Measurements from ENCODE around the gene MACROD2. TPM values are rescaled to one million over a fixed set of nuclear protein-coding genes. Genes with fewer than 3 reads are reported as not detected.
"Not testable (repeated sequence)": the region's sequence is repeated elsewhere in the genome, so short reads cannot be mapped to it uniquely, and the experiment has no call there.

MACROD2 gene
- total RNA-seq, 4 donors from 2014 or later = 8.7 to 17.8 (median 10.8) TPM

GRCh38 chr20:15965165-15965564 lies 1969.8 kb downstream of the MACROD2 start:
- no peak overlapping the region for H3K27ac ChIP-seq
- no peaks in the 10 kb centered on the region for H3K27me3 ChIP-seq
- intact Hi-C loops (cut with DNase I) = no loop called here
- H3K4me1 ChIP-seq = no peaks in the 10 kb centered on the region
- 90 to 91% methylated on average over 4 of the region's 4 CpGs for WGBS, 2 donors
- no peak for DNase-seq
- no peaks in the 10 kb centered on the region for H3K36me3 ChIP-seq
- H3K9me3 ChIP-seq = no peaks in the 10 kb centered on the region
- H3K4me3 ChIP-seq (replicated peaks in 1 of 3) = no peak overlapping the region
- no peak for TF ChIP-seq POLR2A (IDR thresholded peaks at IDR 0.05)
- TF ChIP-seq CTCF (IDR thresholded peaks at IDR 0.05) = no peak

GRCh38 chr20:15967334-15967733 lies 1972.0 kb downstream of the MACROD2 start:
- H3K4me3 ChIP-seq (replicated peaks in 1 of 3) = no peak overlapping the region
- intact Hi-C loops (cut with DNase I) = no loop called here
- H3K4me1 ChIP-seq = no peaks in the 10 kb centered on the region
- no peaks in the 10 kb centered on the region for H3K9me3 ChIP-seq
- 84 to 86% methylated on average over 5 of the region's 5 CpGs for WGBS, 2 donors
- H3K27me3 ChIP-seq = no peaks in the 10 kb centered on the region
- DNase-seq = no peak
- no peak overlapping the region for H3K27ac ChIP-seq
- H3K36me3 ChIP-seq = no peaks in the 10 kb centered on the region
- no peak for TF ChIP-seq CTCF (IDR thresholded peaks at IDR 0.05)
- no peak for TF ChIP-seq POLR2A (IDR thresholded peaks at IDR 0.05)

GRCh38 chr20:15976047-15976736 lies 1980.9 kb downstream of the MACROD2 start:
- no peaks in the 10 kb centered on the region for H3K4me1 ChIP-seq
- no peaks in the 10 kb centered on the region for H3K36me3 ChIP-seq
- H3K9me3 ChIP-seq = no peaks in the 10 kb centered on the region
- TF ChIP-seq CTCF (IDR thresholded peaks at IDR 0.05) (no peak), POLR2A (IDR thresholded peaks at IDR 0.05) (no peak)
- no peaks in the 10 kb centered on the region for H3K27me3 ChIP-seq
- DNase-seq = no peak
- 49 to 51% methylated on average over 5 of the region's 5 CpGs for WGBS, 2 donors
- intact Hi-C loops (cut with DNase I) = no loop called here
- H3K27ac ChIP-seq = no peak overlapping the region
- H3K4me3 ChIP-seq (replicated peaks in 1 of 3) = no peak overlapping the region

GRCh38 chr20:15977026-15977425 lies 1981.7 kb downstream of the MACROD2 start:
- intact Hi-C loops (cut with DNase I) = no loop called here
- Histone ChIP-seq H3K4me3 (replicated peaks in 1 of 3) (no peak overlapping the region), H3K4me1 (no peaks in the 10 kb centered on the region), H3K36me3 (no peaks in the 10 kb centered on the region), H3K9me3 (no peaks in the 10 kb centered on the region), H3K27me3 (no peaks in the 10 kb centered on the region), H3K27ac (no peak overlapping the region)
- 79 to 81% methylated on average over 5 of the region's 5 CpGs for WGBS, 2 donors
- no peak for DNase-seq
- no peak for TF ChIP-seq CTCF (IDR thresholded peaks at IDR 0.05)
- TF ChIP-seq POLR2A (IDR thresholded peaks at IDR 0.05) = no peak

GRCh38 chr20:15977758-15978157 lies 1982.4 kb downstream of the MACROD2 start:
- DNase-seq = no peak
- Histone ChIP-seq H3K27ac (no peak overlapping the region), H3K4me1 (no peaks in the 10 kb centered on the region), H3K9me3 (no peaks in the 10 kb centered on the region), H3K4me3 (replicated peaks in 1 of 3) (no peak overlapping the region), H3K36me3 (no peaks in the 10 kb centered on the region), H3K27me3 (no peaks in the 10 kb centered on the region)
- intact Hi-C loops (cut with DNase I) = no loop called here
- WGBS, 2 donors = 98 to 100% methylated on average over 1 of the region's 1 CpG
- TF ChIP-seq POLR2A (IDR thresholded peaks at IDR 0.05) (no peak), CTCF (IDR thresholded peaks at IDR 0.05) (no peak)

- WGBS, 2 donors = 91 to 94% methylated on average over 26 of the region's 26 CpGs
- H3K27me3 ChIP-seq; intact Hi-C loops (cut with DNase I); H3K9me3 ChIP-seq; H3K36me3 ChIP-seq; H3K4me1 ChIP-seq; DNase-seq; H3K4me3 ChIP-seq (replicated peaks in 1 of 3); H3K27ac ChIP-seq: not testable (repeated sequence)
Observed at GRCh38 chr20:15985494-15986368, 1990.4 kb downstream of the MACROD2 start.
